ENCODE data around the gene TES. TPM values are rescaled to one million over a fixed set of nuclear protein-coding genes. Genes with fewer than 3 reads are reported as not detected.
A peak's percentile ranks its signal among the peaks of the same experiment; 100 is the strongest.

Gene TES
- polyA plus RNA-seq, 1 experiment: 93.2 TPM

DNA sequence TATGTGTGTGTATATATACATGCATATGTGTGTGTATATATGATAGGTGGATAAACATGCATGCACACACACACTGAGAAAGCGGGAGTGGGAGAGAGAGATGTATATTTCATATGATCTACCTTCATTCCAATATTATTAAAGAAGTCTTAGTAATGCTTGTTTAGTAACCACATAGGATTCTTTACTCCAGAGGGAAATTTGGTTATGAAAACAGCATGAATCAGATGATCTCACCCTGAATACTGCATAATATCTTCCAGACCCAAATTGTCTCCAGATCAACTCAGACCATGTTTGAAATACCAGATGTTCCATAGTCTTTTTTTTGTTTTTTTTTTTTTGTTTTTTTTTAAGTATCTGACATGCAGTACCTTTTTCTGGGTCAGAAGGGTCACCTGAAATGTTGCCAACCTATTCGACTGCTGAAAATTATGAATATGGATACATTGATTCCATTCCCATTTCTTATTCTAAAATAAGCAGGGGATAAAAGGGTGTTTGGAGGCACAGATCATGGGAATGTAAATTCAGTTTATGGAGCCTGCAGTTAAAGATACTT, 17.4 kb downstream of the TES start:
- POLR2A ChIA-PET: no interaction called here
- CTCF ChIA-PET: interaction anchor here (10.1 kb wide), 1 partner anchor 49 kb away, joined by 192 read pairs; no protein-coding TSS in a partner anchor
- H3K36me3 ChIP-seq (ENCODE audit: control insufficient read depth, insufficient read depth, low read length): no peaks in the 10 kb centered on the region
- H3K27me3 ChIP-seq (ENCODE audit: control insufficient read depth, insufficient read depth, low read length): no peaks in the 10 kb centered on the region
- peak; percentile 85 for DNase-seq (ENCODE audit: low read depth)
- TF ChIP-seq, protein P1, sequence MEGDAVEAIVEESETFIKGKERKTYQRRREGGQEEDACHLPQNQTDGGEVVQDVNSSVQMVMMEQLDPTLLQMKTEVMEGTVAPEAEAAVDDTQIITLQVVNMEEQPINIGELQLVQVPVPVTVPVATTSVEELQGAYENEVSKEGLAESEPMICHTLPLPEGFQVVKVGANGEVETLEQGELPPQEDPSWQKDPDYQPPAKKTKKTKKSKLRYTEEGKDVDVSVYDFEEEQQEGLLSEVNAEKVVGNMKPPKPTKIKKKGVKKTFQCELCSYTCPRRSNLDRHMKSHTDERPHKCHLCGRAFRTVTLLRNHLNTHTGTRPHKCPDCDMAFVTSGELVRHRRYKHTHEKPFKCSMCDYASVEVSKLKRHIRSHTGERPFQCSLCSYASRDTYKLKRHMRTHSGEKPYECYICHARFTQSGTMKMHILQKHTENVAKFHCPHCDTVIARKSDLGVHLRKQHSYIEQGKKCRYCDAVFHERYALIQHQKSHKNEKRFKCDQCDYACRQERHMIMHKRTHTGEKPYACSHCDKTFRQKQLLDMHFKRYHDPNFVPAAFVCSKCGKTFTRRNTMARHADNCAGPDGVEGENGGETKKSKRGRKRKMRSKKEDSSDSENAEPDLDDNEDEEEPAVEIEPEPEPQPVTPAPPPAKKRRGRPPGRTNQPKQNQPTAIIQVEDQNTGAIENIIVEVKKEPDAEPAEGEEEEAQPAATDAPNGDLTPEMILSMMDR (IDR thresholded peaks at IDR 0.05; ENCODE audit: insufficient read depth, low read depth, low read length): no peak
- H3K4me3 ChIP-seq (ENCODE audit: low read depth, low read length): no peak overlapping the region

DNA sequence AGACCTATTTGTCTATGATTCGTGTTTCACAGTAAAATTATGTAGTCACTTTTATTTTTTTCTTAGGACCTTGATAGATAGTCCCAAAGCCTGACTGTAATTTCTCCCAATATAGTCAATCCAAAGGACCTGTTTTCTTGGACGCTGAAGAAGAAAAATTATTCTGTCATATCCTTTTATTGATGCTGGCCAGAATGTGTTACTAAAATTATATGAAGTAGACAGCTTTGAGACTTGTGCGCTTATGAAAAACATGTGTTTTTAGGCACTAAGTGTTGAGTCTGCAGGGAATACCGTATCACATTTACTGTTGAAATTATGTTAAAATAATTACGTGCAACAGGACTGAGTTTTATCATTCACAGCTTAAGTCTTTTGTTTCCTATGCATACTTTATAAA, 17.9 kb downstream of the TES start:
- TF ChIP-seq, protein P1 (IDR thresholded peaks at IDR 0.05; ENCODE audit: insufficient read depth, low read depth, low read length): no peak
- no peak for DNase-seq (ENCODE audit: low read depth)
- no peaks in the 10 kb centered on the region for H3K27me3 ChIP-seq (ENCODE audit: control insufficient read depth, insufficient read depth, low read length)
- ChIA-PET POLR2A (no interaction called here), CTCF (interaction anchor here (10.1 kb wide), 1 partner anchor 49 kb away, joined by 192 read pairs; no protein-coding TSS in a partner anchor)
- no peak overlapping the region for H3K4me3 ChIP-seq (ENCODE audit: low read depth, low read length)
- no peaks in the 10 kb centered on the region for H3K36me3 ChIP-seq (ENCODE audit: control insufficient read depth, insufficient read depth, low read length)

DNA sequence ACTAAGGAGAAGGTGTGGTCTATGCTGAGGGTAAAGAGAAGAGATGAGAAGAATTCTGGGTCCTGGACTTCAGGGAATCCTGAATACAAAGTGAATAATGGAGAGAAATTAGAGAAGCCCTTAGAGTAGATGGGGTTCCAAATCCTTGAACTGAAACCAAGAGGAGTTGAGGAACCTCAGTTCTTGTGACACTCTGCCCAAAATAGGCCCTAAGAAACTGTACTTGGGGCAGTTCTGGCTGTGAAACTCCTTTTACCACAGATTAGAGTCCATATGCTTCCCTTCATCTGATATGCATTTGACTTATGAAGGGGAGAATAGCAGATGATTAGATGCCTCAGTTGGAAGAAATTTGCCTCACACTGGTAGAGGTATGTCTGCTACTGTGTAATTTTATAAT, 19.0 kb downstream of the TES start:
- TF ChIP-seq, protein P1 (IDR thresholded peaks at IDR 0.05; ENCODE audit: insufficient read depth, low read depth, low read length): no peak
- Histone ChIP-seq H3K27me3 (ENCODE audit: control insufficient read depth, insufficient read depth, low read length) (no peaks in the 10 kb centered on the region), H3K36me3 (ENCODE audit: control insufficient read depth, insufficient read depth, low read length) (no peaks in the 10 kb centered on the region), H3K4me3 (ENCODE audit: low read depth, low read length) (no peak overlapping the region)
- ChIA-PET CTCF (interaction anchor here (1.1 to 10.1 kb wide), 4 partner anchors 11 to 50 kb away, joined by 3 to 192 read pairs (median 5); no protein-coding TSS in a partner anchor), POLR2A (interaction anchor here (0.6 kb wide), 1 partner anchor 32 kb away, joined by 3 read pairs; no protein-coding TSS in a partner anchor)
- no peak for DNase-seq (ENCODE audit: low read depth)

DNA sequence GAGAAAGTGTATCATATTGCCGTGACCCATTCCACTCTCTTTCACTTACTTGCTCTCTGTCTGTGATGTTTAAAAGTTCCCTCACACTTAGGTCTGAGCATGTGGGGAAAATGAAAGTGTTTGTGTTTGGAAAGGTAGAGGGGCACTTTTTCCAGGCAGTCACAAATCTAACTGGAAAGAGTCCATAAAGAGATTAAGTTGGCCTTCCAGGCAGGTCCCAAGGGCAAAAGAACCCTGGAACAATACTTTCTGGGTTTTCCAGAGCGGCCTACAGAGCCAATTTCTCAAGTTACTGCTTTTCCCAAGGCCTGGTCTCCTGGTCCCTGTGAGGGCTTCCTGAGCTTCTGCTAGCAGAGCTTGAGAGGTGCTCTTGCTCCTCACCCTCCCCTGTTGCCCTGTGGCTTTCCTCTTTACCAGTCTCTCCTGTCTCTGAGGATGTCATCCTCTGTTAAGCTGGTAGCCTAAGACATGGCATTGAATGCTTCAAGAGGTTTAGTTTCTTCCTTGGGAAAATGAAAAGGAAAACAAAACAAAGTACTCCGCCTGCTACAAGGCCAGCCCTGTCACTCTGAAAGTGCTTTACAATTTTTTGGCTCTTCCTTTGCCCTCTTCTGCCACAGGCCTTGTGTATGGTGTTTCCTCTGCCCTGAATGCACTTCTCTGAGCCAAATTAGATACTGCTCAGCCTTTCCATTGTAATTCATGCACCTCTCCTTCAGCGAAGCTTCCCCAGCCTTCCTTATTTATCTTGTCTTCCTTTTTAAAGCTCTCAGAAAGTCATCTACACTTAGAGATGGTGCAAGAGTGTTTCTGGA, 20.1 kb downstream of the TES start:
- no peaks in the 10 kb centered on the region for H3K36me3 ChIP-seq (ENCODE audit: control insufficient read depth, insufficient read depth, low read length)
- DNase-seq (ENCODE audit: low read depth): no peak
- no peak overlapping the region for H3K4me3 ChIP-seq (ENCODE audit: low read depth, low read length)
- ChIA-PET CTCF (interaction anchor here (0.5 to 10.1 kb wide), 10 partner anchors 9 to 92 kb away, joined by 3 to 192 read pairs (median 4); no protein-coding TSS in a partner anchor), POLR2A (no interaction called here)
- no peaks in the 10 kb centered on the region for H3K27me3 ChIP-seq (ENCODE audit: control insufficient read depth, insufficient read depth, low read length)
- TF ChIP-seq, protein P1 (IDR thresholded peaks at IDR 0.05; ENCODE audit: insufficient read depth, low read depth, low read length): no peak

DNA sequence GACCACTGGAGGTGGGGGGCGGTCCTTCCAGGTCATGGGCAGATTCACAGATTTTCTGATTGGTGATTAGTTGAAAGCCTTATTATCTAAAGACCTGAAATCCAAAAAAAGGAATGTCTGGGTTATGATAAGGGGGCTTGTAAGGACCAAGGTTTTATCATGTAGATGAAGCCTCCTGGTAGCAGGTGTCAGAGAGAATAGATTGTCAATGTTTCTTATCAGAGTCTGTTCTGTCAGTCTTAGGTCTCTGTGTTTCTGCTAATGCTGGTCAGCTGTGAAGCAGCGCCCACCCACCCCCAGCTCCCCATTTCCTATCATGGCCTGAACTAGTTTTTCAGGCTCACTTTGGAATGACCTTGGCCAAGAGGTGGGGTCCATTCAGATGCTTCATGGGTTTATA, 21.2 kb downstream of the TES start:
- no peaks in the 10 kb centered on the region for H3K27me3 ChIP-seq (ENCODE audit: control insufficient read depth, insufficient read depth, low read length)
- ChIA-PET CTCF (interaction anchor here (1.5 to 10.1 kb wide), 5 partner anchors 21 to 93 kb away, joined by 3 to 192 read pairs (median 6); partner anchors contain the start of gene TES), POLR2A (no interaction called here)
- H3K4me3 ChIP-seq (ENCODE audit: low read depth, low read length): no peak overlapping the region
- no peaks in the 10 kb centered on the region for H3K36me3 ChIP-seq (ENCODE audit: control insufficient read depth, insufficient read depth, low read length)
- no peak for DNase-seq (ENCODE audit: low read depth)
- TF ChIP-seq, protein P1 (IDR thresholded peaks at IDR 0.05; ENCODE audit: insufficient read depth, low read depth, low read length): no peak
